T-helper 1 cell treated with Interleukin-12 subunit alpha and Interleukin-12 subunit beta and Interleukin-4 antibody, amounts not matched to agents 30 ng/mL and 1 ng/mL, for 36 hours (primary cell): ENCODE measurements around the gene DGKZ. TPM values are rescaled to one million over a fixed set of nuclear protein-coding genes. Genes with fewer than 3 reads are reported as not detected.

Source experiments
- intact Hi-C: fragments of 100-400 bp; cut with micrococcal nuclease; formaldehyde crosslinking; loops from one replicate; pipeline ENCODE4 v1.15.1; 2024
- total RNA-seq: library from RNA; stranded (reverse); gene quantifications from 2 replicates; pipeline ENCODE4 v1.2.3, GENCODE V29; 2022

DGKZ gene
- total RNA-seq, 1 donor from 2014 or later: 144 TPM

GRCh38 chr11:46380340-46381047, 33.2 kb downstream of the DGKZ start:
- intact Hi-C loops: loop anchor here (1.0 to 10.0 kb wide), 4 partner anchors 9 to 294 kb away; partner anchors contain the start of gene DGKZ

GRCh38 chr11:46381048-46381818, 34.0 kb downstream of the DGKZ start, which contains the start of gene MDK:
Gene MDK, plus strand, starts transcription at chr11:46381669. Its CDS starts 389 bp downstream, at chr11:46382058.
- intact Hi-C loops: loop anchor here (1.0 to 10.0 kb wide), 2 partner anchors 8 to 294 kb away; no protein-coding TSS in a partner anchor

- intact Hi-C loops: loop anchor here (1.0 to 10.0 kb wide), 2 partner anchors 7 to 293 kb away; no protein-coding TSS in a partner anchor
These were observed 34.8 kb downstream of the DGKZ start for GRCh38 chr11:46381819-46382645.

- intact Hi-C loops: loop anchor here (10.0 kb wide), 1 partner anchor 292 kb away; no protein-coding TSS in a partner anchor
These were observed 35.6 kb downstream of the DGKZ start for GRCh38 chr11:46382646-46383403.

GRCh38 chr11:46383404-46383758, 36.1 kb downstream of the DGKZ start:
- intact Hi-C loops: loop anchor here (10.0 kb wide), 1 partner anchor 291 kb away; no protein-coding TSS in a partner anchor

- intact Hi-C loops: loop anchor here (10.0 kb wide), 1 partner anchor 291 kb away; no protein-coding TSS in a partner anchor
These were observed 36.9 kb downstream of the DGKZ start for GRCh38 chr11:46383974-46384701.

GRCh38 chr11:46385169-46386004, 38.1 kb downstream of the DGKZ start:
- intact Hi-C loops: loop anchor here (10.0 kb wide), 1 partner anchor 289 kb away; no protein-coding TSS in a partner anchor

- intact Hi-C loops: loop anchor here (10.0 kb wide), 1 partner anchor 289 kb away; no protein-coding TSS in a partner anchor
These were observed 38.8 kb downstream of the DGKZ start for GRCh38 chr11:46386005-46386578.

GRCh38 chr11:46386674-46387073, 39.4 kb downstream of the DGKZ start:
- intact Hi-C loops: loop anchor here (10.0 kb wide), 1 partner anchor 288 kb away; no protein-coding TSS in a partner anchor

GRCh38 chr11:46387456-46387855, 40.2 kb downstream of the DGKZ start:
- intact Hi-C loops: loop anchor here (10.0 kb wide), 1 partner anchor 287 kb away; no protein-coding TSS in a partner anchor

- intact Hi-C loops: loop anchor here (2.0 to 10.0 kb wide), 2 partner anchors 287 to 313 kb away; partner anchors contain the start of genes ARHGAP1 and ZNF408
These were observed 40.8 kb downstream of the DGKZ start for GRCh38 chr11:46387919-46388618.

GRCh38 chr11:46388619-46389449, 41.6 kb downstream of the DGKZ start:
- intact Hi-C loops: loop anchor here (1.0 to 10.0 kb wide), 7 partner anchors 8 to 420 kb away; partner anchors contain the start of genes ARHGAP1, ATG13, HARBI1 and MDK

- intact Hi-C loops: loop anchor here (1.0 to 10.0 kb wide), 7 partner anchors 8 to 420 kb away; partner anchors contain the start of genes ARHGAP1, ATG13, HARBI1 and MDK
These were observed 42.4 kb downstream of the DGKZ start for GRCh38 chr11:46389450-46390330.

GRCh38 chr11:46390331-46391171, 43.3 kb downstream of the DGKZ start:
- intact Hi-C loops: no loop called here
